ENCODE results near the gene SUGP1.

DNA sequence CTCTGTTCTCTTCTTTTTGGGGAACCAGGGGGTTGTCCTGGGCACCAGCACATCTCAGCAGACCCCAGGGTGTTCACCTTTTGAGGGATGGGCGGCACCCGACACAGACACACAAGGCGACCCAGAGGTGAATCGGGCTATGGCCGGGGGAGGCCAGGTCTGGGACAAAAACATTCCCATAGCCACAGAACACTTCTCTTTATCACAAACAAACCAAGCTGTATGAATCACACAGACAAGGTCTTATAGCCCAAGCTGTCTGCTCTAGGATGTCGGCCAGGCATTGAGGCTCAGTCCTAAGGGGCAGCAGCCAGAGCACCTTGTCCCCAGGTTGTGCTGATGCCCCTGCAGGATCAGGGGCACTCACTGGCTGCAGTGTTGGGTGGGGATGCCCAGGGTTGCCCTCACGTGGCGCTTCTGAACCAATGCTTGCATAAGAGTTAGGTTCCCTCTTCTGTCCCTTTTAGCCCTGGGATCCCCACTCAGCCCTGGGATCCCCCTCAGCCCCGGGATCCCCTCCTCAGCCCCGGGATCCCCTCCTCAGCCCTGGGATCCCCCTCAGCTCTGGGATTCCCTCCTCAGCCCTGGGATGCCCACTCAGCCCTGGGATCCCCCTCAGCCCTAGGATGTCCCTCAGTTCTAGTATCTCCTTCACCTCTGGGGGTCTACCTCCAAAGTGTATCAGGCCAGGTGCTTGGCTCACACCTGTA, 27.2 kb upstream of the SUGP1 start:
- TF ChIP-seq, protein P1, sequence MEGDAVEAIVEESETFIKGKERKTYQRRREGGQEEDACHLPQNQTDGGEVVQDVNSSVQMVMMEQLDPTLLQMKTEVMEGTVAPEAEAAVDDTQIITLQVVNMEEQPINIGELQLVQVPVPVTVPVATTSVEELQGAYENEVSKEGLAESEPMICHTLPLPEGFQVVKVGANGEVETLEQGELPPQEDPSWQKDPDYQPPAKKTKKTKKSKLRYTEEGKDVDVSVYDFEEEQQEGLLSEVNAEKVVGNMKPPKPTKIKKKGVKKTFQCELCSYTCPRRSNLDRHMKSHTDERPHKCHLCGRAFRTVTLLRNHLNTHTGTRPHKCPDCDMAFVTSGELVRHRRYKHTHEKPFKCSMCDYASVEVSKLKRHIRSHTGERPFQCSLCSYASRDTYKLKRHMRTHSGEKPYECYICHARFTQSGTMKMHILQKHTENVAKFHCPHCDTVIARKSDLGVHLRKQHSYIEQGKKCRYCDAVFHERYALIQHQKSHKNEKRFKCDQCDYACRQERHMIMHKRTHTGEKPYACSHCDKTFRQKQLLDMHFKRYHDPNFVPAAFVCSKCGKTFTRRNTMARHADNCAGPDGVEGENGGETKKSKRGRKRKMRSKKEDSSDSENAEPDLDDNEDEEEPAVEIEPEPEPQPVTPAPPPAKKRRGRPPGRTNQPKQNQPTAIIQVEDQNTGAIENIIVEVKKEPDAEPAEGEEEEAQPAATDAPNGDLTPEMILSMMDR (IDR thresholded peaks at IDR 0.05; ENCODE audit: borderline replicate concordance, extremely low read depth, low read length, poor library complexity, severe bottlenecking) = no peak
- TF ChIP-seq EZH2 (IDR thresholded peaks at IDR 0.05; ENCODE audit: borderline replicate concordance, low read depth, low read length, severe bottlenecking) = no peak

All from DND-41 (cell line).